Heart right ventricle (tissue), 16 donors: ENCODE measurements around the gene PRSS50. TPM values are rescaled to one million over a fixed set of nuclear protein-coding genes. Genes with fewer than 3 reads are reported as not detected.
A peak's percentile ranks its signal among the peaks of the same experiment; 100 is the strongest.

Experiments used
- ATAC-seq, 8 donors: fragments of 200-7000 bp; cut with Tn5 transposase; one replicate each; pipeline ENCODE4 v1.9.1; 2020; ENCODE audit warnings: mild to moderate bottlenecking in 8 of 8, moderate library complexity in 8 of 8, moderate number of reproducible peaks in 1 of 8
- DNase-seq, 2 donors: peaks; one replicate each; pipeline ENCODE4 v3.0.0-alpha.2; 2020
- H3K27ac ChIP-seq, 10 donors: fragments of 200-600 bp; sonication (generic) in 2 of 10; one replicate each; pipeline versions ENCODE4 v1.5.0 to v1.8.0; 2020 to 2022; ENCODE audit warnings: mild to moderate bottlenecking in 3 of 10
- H3K27me3 ChIP-seq, 7 donors: fragments of 200-600 bp; one replicate each; pipeline ENCODE4 v1.8.0; 2021 to 2022; ENCODE audit warnings: mild to moderate bottlenecking in 2 of 7
- H3K36me3 ChIP-seq, 9 donors: fragments of 200-600 bp; sonication (generic) in 1 of 9; one replicate each; pipeline versions ENCODE4 v1.5.0 to v1.8.0; 2020 to 2022; ENCODE audit warnings: mild to moderate bottlenecking in 2 of 9
- H3K4me1 ChIP-seq, 9 donors: fragments of 200-600 bp; sonication (generic) in 1 of 9; one replicate each; pipeline versions ENCODE4 v1.5.0 to v1.8.0; 2020 to 2022; ENCODE audit warnings: mild to moderate bottlenecking in 4 of 9
- H3K4me3 ChIP-seq, 10 donors: fragments of 200-600 bp; sonication (generic) in 2 of 10; one replicate each; pipeline versions ENCODE4 v1.5.0 to v1.8.0; 2020 to 2022; ENCODE audit warnings: mild to moderate bottlenecking in 7 of 10, moderate library complexity in 2 of 10
- H3K9me3 ChIP-seq, 11 donors: fragments of 200-600 bp in 10 of 11; sonication (generic) in 2 of 11; one replicate each; pipeline versions ENCODE4 v1.5.0 to v1.8.0; 2013 to 2022; ENCODE audit warnings: mild to moderate bottlenecking in 2 of 11, control low read depth in 1 of 11, moderate library complexity in 1 of 11
- CTCF ChIP-seq, 9 donors: fragments of 200-600 bp; sonication (generic) in 2 of 9; IDR thresholded peaks; one replicate each; pipeline versions ENCODE4 v1.5.0 to v1.8.0; 2021 to 2022; ENCODE audit warnings: antibody characterized with exemption in 9 of 9, mild to moderate bottlenecking in 5 of 9, moderate library complexity in 1 of 9
- WGBS, 2 donors: extraction: QIAGEN DNeasy Blood & Tissue Kit; methylation state at CpG; one replicate each; pipeline ENCODE4 v1.1.7; 2013; ENCODE audit warnings: inconsistent platforms in 1 of 2; 5-methylcytosine and 5-hydroxymethylcytosine counted together
- intact Hi-C, 10 donors: fragments of 100-400 bp; cut with DNase I; formaldehyde crosslinking; loops; one replicate each; pipeline versions ENCODE4 v1.11.1 to v1.14.2; 2022
- polyA plus RNA-seq, 2 donors: library from polyadenylated mRNA; stranded (reverse); fragments of 200-250 nt; gene quantifications; one replicate each; pipeline ENCODE4 v1.2.3, GENCODE V29; 2013
- total RNA-seq, 10 donors: library from RNA; stranded (reverse); fragmentation: NEBNext Ultra II Directional in 3 of 10; extraction: Animal tissue kit (Norgen Biotek cat#: 25700) in 3 of 10; gene quantifications; one replicate each; pipeline versions ENCODE4 v1.2.1 to v1.2.4, GENCODE V29; 2021 to 2023
- donor health status: Arrhythmogenic right ventricular cardiomyopathy.
- donor health status: ischemic (EF 13 %, LVEDD 7.1; RV severe dilation, severe dysfunction).
- donor health status: healthy with polysubstance abuse.
- donor health status: DM: no; HTN: yes; CAD: no.
- donor health status: DM: no; HTN: no; CAD: no.
- donor health status: ischemic (EF 25% LVEDD 6.9; RV normal size, moderate dysfunction).
- donor health status: ischemic (EF 25% LVEDD 5.7; RV mildly dilated, moderate dysfunction).
- donor health status: healthy.
- donor health status: DM: yes; HTN: yes; CAD: no.
- donor health status: Ischemic cardiomyopathy.
- donor health status: ischemic (EF 35%, LVEDD 5.7; RV mildly dilated, moderate dysfunction).
- donor health status: nonischemic (EF 11% LVEDD 7.7; RV severe dilation, severe dysfunction).
- donor health status: DM: yes; HTN: yes; CAD: no.
- donor health status: PGD.
- donor health status: ischemic (EF 29% LVEDD 5.4; RV normal size, mild dysfunction).
- donor health status: nonischemic (EF 23%, LVEDD 6.1; RV moderate dilation, normal function).

PRSS50 gene
- total and polyA plus RNA-seq, 12 donors = 0.09 to 0.88 (median 0.31) TPM; not detected in 2

GRCh38 chr3:46709721-46710120, 7.9 kb downstream of the PRSS50 start:
- DNase-seq (peak in 1 of 2 donors; percentile 3), ATAC-seq (no peak)
- H3K4me1 ChIP-seq = peaks cover 0 to 9% (median 3%) of the 10 kb centered on the region in 9 donors
- no peak overlapping the region for H3K4me3 ChIP-seq
- TF ChIP-seq CTCF (IDR thresholded peaks at IDR 0.05) = no peak
- H3K27ac ChIP-seq = no peak overlapping the region
- WGBS, 2 donors = 89 to 92% methylated on average over 6 of the region's 6 CpGs
- H3K27me3 ChIP-seq = peaks cover 0 to 5% (median 0%) of the 10 kb centered on the region in 7 donors
- intact Hi-C loops = loop anchor here in 9 of 10 donors (5.0 to 10.0 kb wide), 5 partner anchors 138 to 615 kb away; no protein-coding TSS in a partner anchor
- no peaks in the 10 kb centered on the region for H3K36me3 ChIP-seq
- no peaks in the 10 kb centered on the region for H3K9me3 ChIP-seq

- DNase-seq = no peak
- 92 to 95% methylated on average over 7 of the region's 7 CpGs for WGBS, 2 donors
Measured at GRCh38 chr3:46709157-46709654, 8.5 kb downstream of the PRSS50 start.

GRCh38 chr3:46708401-46709156, 9.1 kb downstream of the PRSS50 start:
- Histone ChIP-seq H3K36me3 (no peaks in the 10 kb centered on the region), H3K9me3 (no peaks in the 10 kb centered on the region), H3K4me1 (peaks cover 0 to 9% (median 3%) of the 10 kb centered on the region in 9 donors), H3K27me3 (peaks cover 0 to 5% (median 0%) of the 10 kb centered on the region in 7 donors), H3K27ac (no peak overlapping the region), H3K4me3 (no peak overlapping the region)
- no peak for TF ChIP-seq CTCF (IDR thresholded peaks at IDR 0.05)
- no peak for ATAC-seq
- intact Hi-C loops = loop anchor here in 9 of 10 donors (5.0 to 10.0 kb wide), 5 partner anchors 139 to 616 kb away; no protein-coding TSS in a partner anchor
- no peak for DNase-seq
- 87 to 89% methylated on average over 11 of the region's 11 CpGs for WGBS, 2 donors

More at GRCh38 chr3:46709157-46709654, 8.5 kb downstream of the PRSS50 start:
- Histone ChIP-seq H3K4me3 (no peak overlapping the region), H3K9me3 (no peaks in the 10 kb centered on the region), H3K27ac (no peak overlapping the region), H3K27me3 (peaks cover 0 to 5% (median 0%) of the 10 kb centered on the region in 7 donors), H3K4me1 (peaks cover 0 to 9% (median 3%) of the 10 kb centered on the region in 9 donors), H3K36me3 (no peaks in the 10 kb centered on the region)
- intact Hi-C loops = loop anchor here in 9 of 10 donors (5.0 to 10.0 kb wide), 5 partner anchors 138 to 616 kb away; no protein-coding TSS in a partner anchor
- TF ChIP-seq CTCF (IDR thresholded peaks at IDR 0.05) = no peak
- no peak for ATAC-seq

- DNase-seq = no peak
- Histone ChIP-seq H3K4me3 (no peak overlapping the region), H3K27ac (no peak overlapping the region), H3K27me3 (peaks cover 0 to 12% (median 0%) of the 10 kb centered on the region in 7 donors), H3K9me3 (no peaks in the 10 kb centered on the region), H3K36me3 (no peaks in the 10 kb centered on the region), H3K4me1 (peaks cover 0 to 9% (median 3%) of the 10 kb centered on the region in 9 donors)
- no peak for ATAC-seq
- intact Hi-C loops = loop anchor here in 9 of 10 donors (5.0 to 10.0 kb wide), 5 partner anchors 140 to 617 kb away; no protein-coding TSS in a partner anchor
- no peak for TF ChIP-seq CTCF (IDR thresholded peaks at IDR 0.05)
- 90 to 92% methylated on average over 7 of the region's 7 CpGs for WGBS, 2 donors
Measured at GRCh38 chr3:46707601-46708011, 10.1 kb downstream of the PRSS50 start.
